A673 (cell line): ENCODE measurements around the gene ZNF831. TPM values are rescaled to one million over a fixed set of nuclear protein-coding genes. Genes with fewer than 3 reads are reported as not detected.

Experiments used
- BruUV-seq: library from RNA; stranded (reverse); fragments of 400-500 nt; replicated peaks from 2 replicates; lab custom pipeline; 2021; lab: Mats Ljungman, UMichigan
- CTCF ChIA-PET: fragments of 300-600 bp; sonication (Branson Sonifier 250); formaldehyde crosslinking; loops from one replicate; lab custom pipeline; 2022; ENCODE audit warnings: antibody characterized with exemption; lab: Charles Lee
- POLR2A ChIA-PET: fragments of 300-600 bp; sonication (Branson Sonifier 250); formaldehyde crosslinking; loops from one replicate; lab custom pipeline; 2022; ENCODE audit warnings: antibody characterized with exemption; ENCODE audit not compliant: low non-redundant PET; lab: Charles Lee
- DNase-seq: peaks from one replicate; pipeline ENCODE4 v3.0.0-alpha.2; 2015; ENCODE audit warnings: low spot score
- H3K27ac ChIP-seq: fragments of 200-600 bp; sonication (generic); 2 replicates; pipeline ENCODE4 v1.5.1; 2016; ENCODE audit warnings: mixed run types, low read depth, mild to moderate bottlenecking, mixed read lengths, antibody characterized with exemption, low read length; ENCODE audit not compliant: poor library complexity, severe bottlenecking
- H3K27me3 ChIP-seq: fragments of 200-600 bp; sonication (generic); replicated peaks from 2 replicates; pipeline ENCODE4 v1.6.1; 2017; ENCODE audit warnings: mixed run types, low read depth, mild to moderate bottlenecking, mixed read lengths, antibody characterized with exemption, low read length; ENCODE audit not compliant: insufficient read depth, poor library complexity
- H3K36me3 ChIP-seq: fragments of 200-600 bp; sonication (generic); 2 replicates; pipeline ENCODE4 v1.6.1; 2016; ENCODE audit warnings: mixed run types, mild to moderate bottlenecking, mixed read lengths, antibody characterized with exemption, low read length; ENCODE audit not compliant: insufficient read depth, poor library complexity, severe bottlenecking
- H3K4me1 ChIP-seq: fragments of 200-600 bp; sonication (generic); 2 replicates; pipeline ENCODE4 v1.6.1; 2017; ENCODE audit warnings: mixed run types, mild to moderate bottlenecking, mixed read lengths, antibody characterized with exemption, low read length; ENCODE audit not compliant: insufficient read depth, poor library complexity, severe bottlenecking
- H3K4me3 ChIP-seq: fragments of 200-600 bp; sonication (generic); 2 replicates; pipeline ENCODE4 v1.5.1; 2016; ENCODE audit warnings: low read depth, mixed run types, mild to moderate bottlenecking, mixed read lengths, low read length; ENCODE audit not compliant: poor library complexity, severe bottlenecking
- H3K9me3 ChIP-seq: fragments of 200-600 bp; sonication (generic); 2 replicates; pipeline ENCODE4 v1.6.1; 2016; ENCODE audit warnings: mixed run types, low read depth, mild to moderate bottlenecking, mixed read lengths, antibody characterized with exemption, low read length; ENCODE audit not compliant: poor library complexity, severe bottlenecking
- EZH2 ChIP-seq: fragments of 200-600 bp; sonication (generic); IDR thresholded peaks from 2 replicates; pipeline ENCODE4 v1.6.1; 2017; ENCODE audit warnings: borderline replicate concordance, low read depth, mild to moderate bottlenecking, mixed read lengths, antibody characterized with exemption, low read length; ENCODE audit not compliant: poor library complexity, severe bottlenecking
- intact Hi-C: fragments of 100-400 bp; cut with micrococcal nuclease; formaldehyde crosslinking; loops from one replicate; pipeline ENCODE4 v1.10.0; 2022; ENCODE audit not compliant: unreplicated experiment
- total RNA-seq: library from RNA; stranded (reverse); gene quantifications from 2 replicates; pipeline ENCODE4 v1.2.3, GENCODE V29; 2021
- TF ChIP-seq, protein P1 (sequence below): fragments of 300-800, 200-600 bp; sonication (generic); conservative IDR thresholded peaks from 2 replicates; pipeline ENCODE4 v1.5.1; 2017; ENCODE audit warnings: low read depth, mild to moderate bottlenecking, antibody characterized with exemption, low read length, moderate library complexity, mixed read lengths

Gene ZNF831
- total RNA-seq, 1 experiment from 2014 or later: not detected

GRCh38 chr20:59231124-59231804, 67.6 kb downstream of the ZNF831 start:
- H3K4me1 ChIP-seq: no peaks in the 10 kb centered on the region
- no peaks in the 10 kb centered on the region for H3K36me3 ChIP-seq
- ChIA-PET CTCF (no interaction called here), POLR2A (interaction anchor here (0.6 kb wide), 1 partner anchor 56 kb away, joined by 3 read pairs; no protein-coding TSS in a partner anchor)
- BruUV-seq: no TSS peak
- H3K27me3 ChIP-seq: peaks cover 78% of the 10 kb centered on the region
- DNase-seq: no peak
- no peak overlapping the region for H3K4me3 ChIP-seq
- H3K9me3 ChIP-seq: no peaks in the 10 kb centered on the region
- no peak for TF ChIP-seq EZH2
- TF ChIP-seq, protein P1, sequence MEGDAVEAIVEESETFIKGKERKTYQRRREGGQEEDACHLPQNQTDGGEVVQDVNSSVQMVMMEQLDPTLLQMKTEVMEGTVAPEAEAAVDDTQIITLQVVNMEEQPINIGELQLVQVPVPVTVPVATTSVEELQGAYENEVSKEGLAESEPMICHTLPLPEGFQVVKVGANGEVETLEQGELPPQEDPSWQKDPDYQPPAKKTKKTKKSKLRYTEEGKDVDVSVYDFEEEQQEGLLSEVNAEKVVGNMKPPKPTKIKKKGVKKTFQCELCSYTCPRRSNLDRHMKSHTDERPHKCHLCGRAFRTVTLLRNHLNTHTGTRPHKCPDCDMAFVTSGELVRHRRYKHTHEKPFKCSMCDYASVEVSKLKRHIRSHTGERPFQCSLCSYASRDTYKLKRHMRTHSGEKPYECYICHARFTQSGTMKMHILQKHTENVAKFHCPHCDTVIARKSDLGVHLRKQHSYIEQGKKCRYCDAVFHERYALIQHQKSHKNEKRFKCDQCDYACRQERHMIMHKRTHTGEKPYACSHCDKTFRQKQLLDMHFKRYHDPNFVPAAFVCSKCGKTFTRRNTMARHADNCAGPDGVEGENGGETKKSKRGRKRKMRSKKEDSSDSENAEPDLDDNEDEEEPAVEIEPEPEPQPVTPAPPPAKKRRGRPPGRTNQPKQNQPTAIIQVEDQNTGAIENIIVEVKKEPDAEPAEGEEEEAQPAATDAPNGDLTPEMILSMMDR: no peak
- no peak overlapping the region for H3K27ac ChIP-seq
- intact Hi-C loops: no loop called here

DNA sequence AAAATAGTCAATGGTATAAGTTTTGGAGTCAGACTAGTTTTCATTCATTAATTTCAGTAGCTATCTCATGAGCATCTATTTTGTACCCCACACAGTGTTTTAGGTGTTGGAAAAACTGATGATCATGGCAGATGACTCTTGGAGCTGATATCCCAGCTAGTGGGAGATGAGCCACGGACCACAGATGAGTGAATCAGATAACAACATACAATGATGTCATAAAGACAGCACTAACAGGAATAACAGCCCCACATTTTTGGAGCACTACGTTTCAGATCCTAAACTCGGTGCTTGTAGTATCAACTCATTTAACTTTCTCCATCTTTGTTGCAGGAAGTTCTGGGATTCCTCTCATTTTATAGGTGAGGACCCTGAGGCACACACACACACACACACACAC, 69.0 kb downstream of the ZNF831 start:
- TF ChIP-seq, protein P1: no peak
- TF ChIP-seq EZH2: no peak
- BruUV-seq: no TSS peak

GRCh38 chr20:59235226-59235625, 71.6 kb downstream of the ZNF831 start:
- no TSS peak for BruUV-seq
- no peaks in the 10 kb centered on the region for H3K36me3 ChIP-seq
- no peak for DNase-seq
- ChIA-PET CTCF (interaction anchor here (0.8 kb wide), 1 partner anchor 13 kb away, joined by 3 read pairs; no protein-coding TSS in a partner anchor), POLR2A (no interaction called here)
- intact Hi-C loops: no loop called here
- H3K27me3 ChIP-seq: peaks cover 92% of the 10 kb centered on the region
- no peak overlapping the region for H3K27ac ChIP-seq
- no peak for TF ChIP-seq EZH2
- TF ChIP-seq, protein P1: no peak
- H3K4me1 ChIP-seq: no peaks in the 10 kb centered on the region
- H3K9me3 ChIP-seq: no peaks in the 10 kb centered on the region
- H3K4me3 ChIP-seq: no peak overlapping the region

More for the DNA sequence above, 69.0 kb downstream of the ZNF831 start:
- Histone ChIP-seq H3K36me3 (no peaks in the 10 kb centered on the region), H3K27ac (no peak overlapping the region), H3K27me3 (peaks cover 79% of the 10 kb centered on the region), H3K9me3 (no peaks in the 10 kb centered on the region), H3K4me3 (no peak overlapping the region), H3K4me1 (no peaks in the 10 kb centered on the region)
- ChIA-PET POLR2A (no interaction called here), CTCF (no interaction called here)
- intact Hi-C loops: no loop called here
- no peak for DNase-seq
